Activated CD8-positive, alpha-beta T cell treated with anti-CD3 and anti-CD28 coated beads for 36 hours (primary cell): ENCODE data around the gene SC5D. TPM values are rescaled to one million over a fixed set of nuclear protein-coding genes. Genes with fewer than 3 reads are reported as not detected.

Source experiments
- ATAC-seq: fragments of 200-7000 bp; cut with Tn5 transposase; one replicate; pipeline ENCODE4 v1.10.0; 2021; ENCODE audit warnings: mild to moderate bottlenecking, moderate library complexity
- CTCF ChIA-PET: fragments of 350-600 bp; sonication (Branson Sonifier 250); formaldehyde crosslinking; loops from one replicate; lab custom pipeline; 2021; ENCODE audit warnings: antibody characterized with exemption; lab: Charles Lee
- POLR2A ChIA-PET: fragments of 350-600 bp; sonication (Branson Sonifier 250); formaldehyde crosslinking; loops from one replicate; lab custom pipeline; 2021; ENCODE audit warnings: antibody characterized with exemption; lab: Charles Lee
- DNase-seq: peaks from one replicate; pipeline ENCODE4 v3.0.0-alpha.2; 2020
- H3K27ac Mint-ChIP-seq: one replicate; pipeline ENCODE4 v1.8.0; 2021; ENCODE audit warnings: mild to moderate bottlenecking, mixed read lengths
- H3K27me3 Mint-ChIP-seq: one replicate; pipeline ENCODE4 v1.8.0; 2021; ENCODE audit warnings: mixed read lengths
- H3K36me3 Mint-ChIP-seq: one replicate; pipeline ENCODE4 v1.8.0; 2021; ENCODE audit warnings: low read depth, mixed read lengths
- H3K4me1 Mint-ChIP-seq: one replicate; pipeline ENCODE4 v1.8.0; 2021; ENCODE audit warnings: low read depth, mixed read lengths
- H3K4me3 Mint-ChIP-seq: one replicate; pipeline ENCODE4 v1.8.0; 2021; ENCODE audit warnings: mild to moderate bottlenecking, moderate library complexity, mixed read lengths
- H3K9me3 Mint-ChIP-seq: one replicate; pipeline ENCODE4 v1.8.0; 2021; ENCODE audit warnings: mixed read lengths
- intact Hi-C: fragments of 100-400 bp; cut with micrococcal nuclease; formaldehyde crosslinking; loops from one replicate; pipeline ENCODE4 v1.10.0; 2022
- total RNA-seq, 2 experiments: library from RNA; stranded (reverse); gene quantifications; one replicate each; pipeline ENCODE4 v1.2.3, GENCODE V29; 2021
- TF ChIP-seq, protein P1 (sequence below): fragments of 200-600 bp; IDR thresholded peaks from one replicate; pipeline ENCODE4 v1.8.0; 2022; ENCODE audit warnings: antibody characterized with exemption, mild to moderate bottlenecking

SC5D gene
- total RNA-seq, 2 experiments from 2014 or later = 18.2 to 20.5 TPM

DNA sequence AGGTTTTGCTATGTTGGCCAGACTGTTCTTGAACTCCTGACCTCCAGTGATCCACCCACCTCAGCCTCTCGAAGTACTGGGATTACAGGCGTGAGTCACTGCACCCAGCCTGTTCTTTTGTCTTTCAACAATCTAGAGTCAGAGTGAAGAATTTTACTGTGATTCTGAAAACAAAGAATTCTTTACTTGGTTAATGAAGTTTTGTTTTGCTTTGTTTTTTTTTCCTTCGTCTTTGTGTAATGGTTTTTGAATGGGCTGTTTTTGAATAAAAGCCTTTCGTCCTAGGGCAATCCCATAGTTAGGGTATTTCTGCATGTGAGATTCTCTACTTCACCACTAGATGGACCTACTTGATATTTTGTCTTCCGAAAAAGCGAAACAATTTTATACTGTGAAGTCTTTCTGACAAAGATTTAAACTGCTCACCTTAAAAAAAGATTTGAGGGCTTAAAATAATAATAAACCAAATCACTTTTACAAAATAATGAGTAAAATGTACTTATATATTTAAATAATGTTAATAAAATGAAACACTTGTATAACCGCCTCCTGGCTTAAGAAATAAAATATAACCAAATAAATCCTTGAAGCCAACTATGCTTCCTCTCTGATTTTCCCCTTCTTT, 43.4 kb upstream of the SC5D start:
- ATAC-seq (peak; percentile 70), DNase-seq (peak; percentile 9)
- no peaks in the 10 kb centered on the region for H3K9me3 Mint-ChIP-seq
- POLR2A ChIA-PET = no interaction called here
- no peak overlapping the region for H3K4me3 Mint-ChIP-seq
- no peak overlapping the region for H3K27ac Mint-ChIP-seq
- no peaks in the 10 kb centered on the region for H3K36me3 Mint-ChIP-seq
- H3K27me3 Mint-ChIP-seq = peaks cover 4% of the 10 kb centered on the region
- CTCF ChIA-PET = interaction anchor here (2.8 kb wide), 1 partner anchor 342 kb away, joined by 13 read pairs; no protein-coding TSS in a partner anchor
- H3K4me1 Mint-ChIP-seq = peaks cover 5% of the 10 kb centered on the region
- intact Hi-C loops = loop anchor here (1.0 kb wide), 1 partner anchor 342 kb away; no protein-coding TSS in a partner anchor
- TF ChIP-seq, protein P1, sequence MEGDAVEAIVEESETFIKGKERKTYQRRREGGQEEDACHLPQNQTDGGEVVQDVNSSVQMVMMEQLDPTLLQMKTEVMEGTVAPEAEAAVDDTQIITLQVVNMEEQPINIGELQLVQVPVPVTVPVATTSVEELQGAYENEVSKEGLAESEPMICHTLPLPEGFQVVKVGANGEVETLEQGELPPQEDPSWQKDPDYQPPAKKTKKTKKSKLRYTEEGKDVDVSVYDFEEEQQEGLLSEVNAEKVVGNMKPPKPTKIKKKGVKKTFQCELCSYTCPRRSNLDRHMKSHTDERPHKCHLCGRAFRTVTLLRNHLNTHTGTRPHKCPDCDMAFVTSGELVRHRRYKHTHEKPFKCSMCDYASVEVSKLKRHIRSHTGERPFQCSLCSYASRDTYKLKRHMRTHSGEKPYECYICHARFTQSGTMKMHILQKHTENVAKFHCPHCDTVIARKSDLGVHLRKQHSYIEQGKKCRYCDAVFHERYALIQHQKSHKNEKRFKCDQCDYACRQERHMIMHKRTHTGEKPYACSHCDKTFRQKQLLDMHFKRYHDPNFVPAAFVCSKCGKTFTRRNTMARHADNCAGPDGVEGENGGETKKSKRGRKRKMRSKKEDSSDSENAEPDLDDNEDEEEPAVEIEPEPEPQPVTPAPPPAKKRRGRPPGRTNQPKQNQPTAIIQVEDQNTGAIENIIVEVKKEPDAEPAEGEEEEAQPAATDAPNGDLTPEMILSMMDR = peak; percentile 86

DNA sequence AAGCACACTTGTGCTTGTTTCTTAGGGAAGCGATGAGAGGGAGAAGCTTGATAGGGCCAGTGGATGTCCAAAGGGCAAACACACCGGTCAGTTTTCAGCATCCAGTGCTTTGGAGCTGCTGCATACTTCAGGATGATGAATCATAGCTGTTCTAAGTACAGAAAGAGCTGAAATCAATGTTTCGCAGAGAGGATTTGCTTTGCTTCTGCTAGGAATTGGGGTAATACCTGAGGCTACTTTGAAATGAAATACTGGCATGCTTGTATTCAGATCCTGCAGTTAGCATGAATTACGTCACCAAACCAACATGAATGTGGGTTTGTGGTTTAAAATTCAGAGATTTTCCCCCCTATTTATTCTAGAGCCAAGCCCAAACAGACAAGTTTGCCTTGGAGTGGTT, 41.7 kb upstream of the SC5D start:
- Mint-ChIP-seq H3K36me3 (no peaks in the 10 kb centered on the region), H3K27ac (no peak overlapping the region), H3K4me3 (no peak overlapping the region), H3K4me1 (peaks cover 5% of the 10 kb centered on the region), H3K9me3 (peaks cover 4% of the 10 kb centered on the region), H3K27me3 (peaks cover 4% of the 10 kb centered on the region)
- intact Hi-C loops = no loop called here
- ChIA-PET POLR2A (no interaction called here), CTCF (interaction anchor here (1.1 to 2.8 kb wide), 4 partner anchors 17 to 1288 kb away, joined by 3 to 13 read pairs (median 4); no protein-coding TSS in a partner anchor)
- no peak for ATAC-seq
- TF ChIP-seq, protein P1 = no peak
- DNase-seq = no peak

DNA sequence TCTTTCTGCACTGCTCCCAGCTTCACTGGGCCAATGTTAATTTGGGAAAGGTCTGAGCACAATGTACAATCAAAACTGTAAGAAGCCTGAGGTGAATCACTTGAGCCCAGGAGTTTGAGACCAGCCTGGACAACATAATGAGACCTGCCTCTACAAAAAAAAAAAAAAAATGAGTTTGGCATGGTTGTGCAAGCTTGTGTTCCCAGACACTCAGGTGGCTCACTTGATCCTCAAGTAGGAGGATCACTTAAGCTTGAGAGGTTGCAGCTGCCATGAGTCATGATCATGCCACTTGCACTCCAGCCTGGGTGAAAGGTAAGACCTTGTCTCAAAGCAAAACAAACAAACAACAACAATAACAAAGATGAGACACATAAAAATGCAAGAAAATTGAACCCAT, 38.6 kb upstream of the SC5D start:
- DNase-seq (no peak), ATAC-seq (no peak)
- ChIA-PET POLR2A (no interaction called here), CTCF (interaction anchor here (1.0 kb wide), 1 partner anchor 59 kb away, joined by 3 read pairs; no protein-coding TSS in a partner anchor)
- no peak overlapping the region for H3K27ac Mint-ChIP-seq
- H3K36me3 Mint-ChIP-seq = no peaks in the 10 kb centered on the region
- H3K4me3 Mint-ChIP-seq = no peak overlapping the region
- H3K4me1 Mint-ChIP-seq = peaks cover 5% of the 10 kb centered on the region
- H3K27me3 Mint-ChIP-seq = peaks cover 4% of the 10 kb centered on the region
- TF ChIP-seq, protein P1 = no peak
- peaks cover 4% of the 10 kb centered on the region for H3K9me3 Mint-ChIP-seq
- intact Hi-C loops = no loop called here

DNA sequence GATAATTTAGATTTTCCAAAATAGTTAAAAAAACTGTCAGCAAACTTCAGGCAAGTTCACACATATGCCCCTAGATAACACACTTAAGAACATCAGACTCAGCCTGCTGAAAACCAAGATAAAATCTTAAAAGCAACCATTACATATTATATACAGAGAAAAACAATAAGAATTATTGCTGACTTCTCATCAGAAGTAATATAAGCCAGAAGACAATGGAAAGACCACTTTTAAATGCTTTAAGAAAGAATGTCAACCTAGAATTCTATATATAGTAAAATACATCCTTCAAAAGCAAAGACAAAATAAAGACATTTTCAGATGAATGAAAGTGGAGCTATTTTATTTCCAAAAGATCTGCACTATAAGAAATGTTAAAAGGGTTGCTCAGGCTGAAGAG, 37.8 kb upstream of the SC5D start:
- H3K4me3 Mint-ChIP-seq = no peak overlapping the region
- DNase-seq = no peak
- no peak for ATAC-seq
- TF ChIP-seq, protein P1 = no peak
- H3K27me3 Mint-ChIP-seq = peaks cover 4% of the 10 kb centered on the region
- peaks cover 4% of the 10 kb centered on the region for H3K9me3 Mint-ChIP-seq
- ChIA-PET CTCF (no interaction called here), POLR2A (no interaction called here)
- peaks cover 3% of the 10 kb centered on the region for H3K4me1 Mint-ChIP-seq
- intact Hi-C loops = no loop called here
- H3K27ac Mint-ChIP-seq = no peak overlapping the region
- H3K36me3 Mint-ChIP-seq = no peaks in the 10 kb centered on the region

DNA sequence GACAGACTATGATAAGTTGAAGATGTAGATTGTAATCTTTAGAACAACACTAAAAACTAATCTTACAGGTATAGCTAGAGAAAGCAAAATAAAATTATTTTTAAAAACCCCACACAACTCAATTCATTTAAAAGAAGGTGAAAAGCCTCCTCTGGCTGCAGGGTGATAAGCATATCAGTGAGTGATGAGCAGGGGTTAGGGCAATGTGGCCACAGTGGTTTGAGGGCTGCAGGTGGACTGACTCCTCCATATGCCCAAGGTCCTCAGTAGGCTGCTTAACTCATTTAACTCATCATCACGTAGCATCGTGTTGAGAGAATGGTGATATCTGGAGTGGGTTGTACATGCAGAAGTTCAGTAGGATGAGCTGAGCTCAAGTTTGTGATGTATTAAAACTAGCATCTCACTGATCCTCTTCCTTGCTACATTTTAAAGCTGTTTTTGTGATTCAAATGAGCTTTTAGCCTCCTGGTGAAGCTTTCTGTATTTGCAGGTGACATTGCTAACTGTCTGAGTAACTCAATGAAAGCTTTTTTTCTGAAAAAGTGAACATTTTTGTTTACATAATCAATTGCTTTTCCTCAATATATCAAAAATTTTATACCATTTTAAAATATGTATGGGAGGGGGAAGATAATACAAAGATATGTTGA, 37.0 kb upstream of the SC5D start:
- no peak overlapping the region for H3K27ac Mint-ChIP-seq
- intact Hi-C loops = no loop called here
- H3K27me3 Mint-ChIP-seq = peaks cover 2% of the 10 kb centered on the region
- ATAC-seq (no peak), DNase-seq (no peak)
- peaks cover 4% of the 10 kb centered on the region for H3K9me3 Mint-ChIP-seq
- ChIA-PET POLR2A (no interaction called here), CTCF (interaction anchor here (1.0 to 1.1 kb wide), 2 partner anchors 8 to 336 kb away, joined by 4 read pairs; no protein-coding TSS in a partner anchor)
- H3K36me3 Mint-ChIP-seq = no peaks in the 10 kb centered on the region
- no peaks in the 10 kb centered on the region for H3K4me1 Mint-ChIP-seq
- TF ChIP-seq, protein P1 = no peak
- no peak overlapping the region for H3K4me3 Mint-ChIP-seq
